CD14-positive monocyte (primary cell): ENCODE data around the gene MAST4. TPM values are rescaled to one million over a fixed set of nuclear protein-coding genes. Genes with fewer than 3 reads are reported as not detected.

Source experiments
- DNase-seq, 3 donors: peaks; one replicate each; pipeline ENCODE4 v3.0.0-alpha.2; 2011 to 2022
- H2AFZ ChIP-seq: 2 replicates; pipeline ENCODE4 v1.6.0; 2012; ENCODE audit warnings: mild to moderate bottlenecking, low read depth, low read length, inconsistent platforms; ENCODE audit not compliant: insufficient read depth, poor library complexity, severe bottlenecking
- H3K27ac ChIP-seq, 2 donors: 1 replicate in 1 of 2; 2 replicates in 1 of 2; pipeline ENCODE4 v1.5.1; 2012 to 2013; ENCODE audit warnings: low read length in 2 of 2, control low read depth in 1 of 2, inconsistent platforms in 1 of 2, low read depth in 1 of 2, mild to moderate bottlenecking in 1 of 2
- H3K27me3 ChIP-seq, 2 donors: one replicate each; pipeline versions ENCODE4 v1.6.0 to v1.6.1; 2011 to 2013; ENCODE audit warnings: low read length in 2 of 2; ENCODE audit not compliant: control insufficient read depth in 2 of 2, insufficient read depth in 2 of 2
- H3K36me3 ChIP-seq, 2 donors: replicated peaks in 1 of 2; 1 replicate in 1 of 2; 2 replicates in 1 of 2; pipeline versions ENCODE4 v1.5.1 to v1.6.1; 2012 to 2013; ENCODE audit warnings: low read length in 2 of 2, control low read depth in 1 of 2, inconsistent platforms in 1 of 2, mild to moderate bottlenecking in 1 of 2; ENCODE audit not compliant: insufficient read depth in 2 of 2, control insufficient read depth in 1 of 2
- H3K4me1 ChIP-seq, 2 donors: 1 replicate in 1 of 2; 2 replicates in 1 of 2; pipeline versions ENCODE4 v1.5.1 to v1.6.1; 2012 to 2013; ENCODE audit warnings: low read length in 2 of 2, control low read depth in 1 of 2, inconsistent platforms in 1 of 2, mild to moderate bottlenecking in 1 of 2, moderate library complexity in 1 of 2; ENCODE audit not compliant: insufficient read depth in 2 of 2, control insufficient read depth in 1 of 2
- H3K4me2 ChIP-seq: replicated peaks from 2 replicates; pipeline ENCODE3; 2012; ENCODE audit warnings: low read length, moderate library complexity, mild to moderate bottlenecking; ENCODE audit not compliant: poor library complexity, severe bottlenecking; ENCODE audit errors: extremely low read depth
- H3K4me3 ChIP-seq, 3 experiments: fragments of 200-600 bp in 1 of 3; sonication (generic) in 1 of 3; replicated peaks in 1 of 3; 1 replicate in 2 of 3; 2 replicates in 1 of 3; pipeline ENCODE4 v1.5.1; 2011 to 2013; ENCODE audit warnings: low read length in 3 of 3, mild to moderate bottlenecking in 3 of 3, control low read depth in 2 of 3, low read depth in 2 of 3, inconsistent platforms in 1 of 3, moderate library complexity in 1 of 3
- H3K79me2 ChIP-seq: 2 replicates; pipeline ENCODE4 v1.6.0; 2012; ENCODE audit warnings: mild to moderate bottlenecking, control low read depth, inconsistent platforms, low read length, moderate library complexity; ENCODE audit not compliant: insufficient read depth
- H3K9ac ChIP-seq: 2 replicates; pipeline ENCODE4 v1.6.0; 2017; ENCODE audit warnings: low read length, mild to moderate bottlenecking; ENCODE audit not compliant: insufficient read depth, poor library complexity, severe bottlenecking
- H3K9me3 ChIP-seq, 2 donors: replicated peaks in 1 of 2; 1 replicate in 1 of 2; 2 replicates in 1 of 2; pipeline versions ENCODE4 v1.5.1 to v1.6.1; 2012 to 2013; ENCODE audit warnings: low read length in 2 of 2, control low read depth in 1 of 2; ENCODE audit not compliant: control insufficient read depth in 1 of 2, insufficient read depth in 1 of 2
- H4K20me1 ChIP-seq: 2 replicates; pipeline ENCODE4 v1.6.0; 2012; ENCODE audit warnings: mild to moderate bottlenecking, low read length, control low read depth, moderate library complexity; ENCODE audit not compliant: insufficient read depth
- H3K27ac Mint-ChIP-seq, 7 donors: one replicate each; pipeline ENCODE4 v1.8.0; 2020; ENCODE audit warnings: mild to moderate bottlenecking in 7 of 7, mixed read lengths in 7 of 7, moderate library complexity in 6 of 7, inconsistent platforms in 2 of 7
- H3K27me3 Mint-ChIP-seq, 3 donors: one replicate each; pipeline ENCODE4 v1.8.0; 2021 to 2022; ENCODE audit warnings: low read depth in 3 of 3, mild to moderate bottlenecking in 3 of 3, mixed read lengths in 3 of 3, moderate library complexity in 3 of 3, inconsistent platforms in 1 of 3
- H3K36me3 Mint-ChIP-seq, 2 donors: one replicate each; pipeline ENCODE4 v1.8.0; 2020; ENCODE audit warnings: mixed read lengths in 2 of 2, inconsistent platforms in 1 of 2, mild to moderate bottlenecking in 1 of 2
- H3K4me1 Mint-ChIP-seq: one replicate; pipeline ENCODE4 v1.8.0; 2020; ENCODE audit warnings: mild to moderate bottlenecking, mixed read lengths
- H3K4me3 Mint-ChIP-seq, 2 donors: one replicate each; pipeline ENCODE4 v1.8.0; 2020; ENCODE audit warnings: mild to moderate bottlenecking in 2 of 2, mixed read lengths in 2 of 2, moderate library complexity in 1 of 2
- H3K9me3 Mint-ChIP-seq, 7 donors: one replicate each; pipeline ENCODE4 v1.8.0; 2020 to 2022; ENCODE audit warnings: mixed read lengths in 7 of 7, mild to moderate bottlenecking in 6 of 7, moderate library complexity in 6 of 7, inconsistent platforms in 2 of 7
- CTCF ChIP-seq: fragments of 200-600 bp; IDR thresholded peaks from one replicate; pipeline ENCODE4 v1.8.0; 2022; ENCODE audit warnings: antibody characterized with exemption, mild to moderate bottlenecking
- WGBS: methylation state at CpG from one replicate; pipeline ENCODE4 v1.1.5; 2013; ENCODE audit warnings: missing lambda C conversion rate; ENCODE audit not compliant: insufficient coverage; 5-methylcytosine and 5-hydroxymethylcytosine counted together
- intact Hi-C, 2 donors: fragments of 100-400 bp; cut with micrococcal nuclease; formaldehyde crosslinking; loops; one replicate each; pipeline versions ENCODE4 v1.15.0 to v1.15.1; 2023
- polyA plus RNA-seq, 3 donors: library from polyadenylated mRNA; depleted of rRNA in 1 of 3; unstranded in 2 of 3; stranded (reverse) in 1 of 3; fragments of 300-500 nt in 2 of 3; fragments of >200 nt in 1 of 3; fragmentation: Illumina TruSeq in 2 of 3; gene quantifications; 1 replicate in 2 of 3; 2 replicates in 1 of 3; pipeline ENCODE4 v1.2.3, GENCODE V29; 2012 to 2021

Gene MAST4
- polyA plus RNA-seq, 3 donors, result 0.03 to 0.24 TPM; not detected in 1

- Mint-ChIP-seq H3K27ac (peak overlapping the region in 1 of 7 donors; percentile 66), H3K4me1 (peaks cover 6% of the 10 kb centered on the region), H3K4me3 (no peak overlapping the region), H3K36me3 (no peaks in the 10 kb centered on the region), H3K9me3 (no peaks in the 10 kb centered on the region), H3K27me3 (no peaks in the 10 kb centered on the region)
- intact Hi-C loops, result no loop called here
- DNase-seq, result no peak
- no peaks in the 10 kb centered on the region for H3K36me3 ChIP-seq
- no peak overlapping the region for H3K4me3 ChIP-seq
- no peaks in the 10 kb centered on the region for H3K9me3 ChIP-seq
- H4K20me1 ChIP-seq, result no peaks in the 10 kb centered on the region
- H3K4me2 ChIP-seq, result no peak overlapping the region
- no CpG with 5 or more reads among the region's 1 CpG for WGBS
- TF ChIP-seq CTCF, result no peak
- H3K4me1 ChIP-seq, result no peaks in the 10 kb centered on the region
- H3K9ac ChIP-seq, result no peak overlapping the region
- H3K27ac ChIP-seq, result no peak overlapping the region
- H3K79me2 ChIP-seq, result no peaks in the 10 kb centered on the region
- no peak overlapping the region for H2AFZ ChIP-seq
- H3K27me3 ChIP-seq, result no peaks in the 10 kb centered on the region
These were observed 457.0 kb downstream of the MAST4 start for GRCh38 chr5:67053229-67053628.

DNA sequence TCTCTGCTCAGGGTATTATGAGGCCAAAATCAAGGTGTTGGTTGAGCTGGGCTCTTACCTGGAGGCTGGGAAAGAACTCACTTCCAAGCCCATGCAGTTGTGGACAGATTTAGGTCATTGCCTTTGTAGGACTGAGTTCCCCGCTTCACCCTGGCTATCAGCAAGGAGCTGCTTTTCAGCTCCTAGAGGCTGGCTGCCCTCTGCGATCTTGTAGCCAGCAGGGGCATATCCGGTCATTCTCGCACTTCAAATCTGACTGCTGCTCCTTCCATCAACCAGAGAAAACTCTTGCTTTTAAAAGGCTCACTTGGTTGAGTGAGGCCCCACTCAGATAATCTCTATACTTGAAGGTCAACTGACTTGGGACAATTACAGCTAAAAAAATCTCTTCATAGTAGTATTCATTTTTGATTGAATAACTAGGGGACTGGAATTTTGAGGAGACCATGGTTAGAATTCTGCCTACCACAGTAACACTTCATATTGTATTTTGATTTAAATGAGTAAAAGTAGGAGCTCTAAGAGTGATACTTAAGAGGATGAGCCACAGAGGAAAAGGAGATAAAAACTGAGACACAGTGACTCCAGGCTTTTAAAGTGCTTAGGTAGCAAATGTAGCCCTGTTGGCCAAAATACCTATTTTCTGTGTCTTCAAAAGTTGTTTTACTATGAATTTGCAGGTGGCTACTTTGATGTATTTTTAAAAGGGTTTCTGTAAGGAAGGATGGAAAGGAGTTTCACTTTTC lies 463.0 kb downstream of the MAST4 start:
- intact Hi-C loops, result no loop called here
- H3K36me3 Mint-ChIP-seq, result no peaks in the 10 kb centered on the region
- no peak overlapping the region for H3K27ac Mint-ChIP-seq
- Histone ChIP-seq H3K4me2 (no peak overlapping the region), H3K4me3 (no peak overlapping the region), H3K4me1 (no peaks in the 10 kb centered on the region), H3K9ac (no peak overlapping the region), H3K27me3 (no peaks in the 10 kb centered on the region), H3K36me3 (no peaks in the 10 kb centered on the region), H4K20me1 (no peaks in the 10 kb centered on the region), H3K27ac (no peak overlapping the region), H2AFZ (no peak overlapping the region), H3K79me2 (no peaks in the 10 kb centered on the region), H3K9me3 (no peaks in the 10 kb centered on the region)
- 95% methylated on average over 4 of the region's 4 CpGs for WGBS
- no peak overlapping the region for H3K4me3 Mint-ChIP-seq
- no peaks in the 10 kb centered on the region for H3K27me3 Mint-ChIP-seq
- TF ChIP-seq CTCF, result no peak
- DNase-seq, result no peak
- H3K4me1 Mint-ChIP-seq, result no peaks in the 10 kb centered on the region
- no peaks in the 10 kb centered on the region for H3K9me3 Mint-ChIP-seq
